Measurements from ENCODE around the gene ACSL6. TPM values are rescaled to one million over a fixed set of nuclear protein-coding genes. Genes with fewer than 3 reads are reported as not detected.

ACSL6 gene
- total RNA-seq, 1 experiment from 2014 or later = 1.4 TPM

DNA sequence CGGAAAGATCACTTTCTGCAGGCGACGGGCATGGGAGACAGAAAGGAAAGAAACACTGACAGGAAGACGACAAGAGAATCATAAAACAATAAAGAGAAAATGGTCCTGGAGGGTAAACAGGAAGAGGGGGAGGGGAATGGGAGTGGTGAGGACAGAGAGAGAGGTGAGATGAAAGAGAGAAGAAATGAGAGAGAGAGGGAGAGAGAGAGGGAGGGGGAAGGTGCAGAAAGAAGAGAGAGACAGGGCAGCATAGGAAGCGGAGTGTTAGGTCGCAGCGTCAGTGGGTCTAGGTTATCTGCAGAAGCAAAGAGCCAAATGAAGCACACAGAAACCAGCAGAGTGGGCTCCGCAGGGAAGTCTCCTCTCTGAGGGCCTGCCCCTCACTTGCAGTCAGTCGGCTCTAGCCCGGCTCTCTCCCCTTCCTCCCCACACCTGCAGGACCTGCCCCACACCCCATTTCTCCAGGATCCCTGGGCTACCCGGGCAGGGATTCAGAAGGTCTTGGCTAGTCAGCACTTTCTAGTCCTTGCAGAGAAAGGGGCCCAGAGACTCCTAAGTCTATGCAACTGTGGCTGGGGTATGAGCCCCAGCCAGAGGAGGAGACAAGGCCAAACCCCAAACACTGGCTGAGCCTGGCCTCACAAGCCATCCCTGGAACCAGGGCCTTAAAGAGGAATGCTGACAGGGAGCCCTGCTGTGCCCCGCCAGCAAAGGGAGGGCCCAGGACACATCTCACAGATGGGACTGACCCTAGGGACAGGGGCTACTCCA, 36.3 kb downstream of the ACSL6 start:
- H3K4me1 Mint-ChIP-seq (ENCODE audit: low read depth, unreplicated experiment) = peaks cover 7% of the 10 kb centered on the region
- CTCF ChIA-PET = no interaction called here
- no peaks in the 10 kb centered on the region for H3K9me3 Mint-ChIP-seq (ENCODE audit: unreplicated experiment)
- no peak overlapping the region for H3K27ac Mint-ChIP-seq (ENCODE audit: unreplicated experiment)
- POLR2A ChIA-PET = no interaction called here
- H3K36me3 Mint-ChIP-seq (ENCODE audit: insufficient read depth, unreplicated experiment) = no peaks in the 10 kb centered on the region
- no peak for DNase-seq
- peaks cover 4% of the 10 kb centered on the region for H3K27me3 Mint-ChIP-seq (ENCODE audit: insufficient read depth, unreplicated experiment)
- Histone ChIP-seq H3K4me1 (0 out of 2 replicates have a peak, but pooled peaks cover 3% of the 10 kb centered on the region), H3K27me3 (replicated peaks; ENCODE audit: control insufficient read depth, insufficient read depth, low read length) (no peaks in the 10 kb centered on the region), H3K9me3 (no peaks in the 10 kb centered on the region), H3K4me3 (ENCODE audit: low read depth, low read length) (no peak overlapping the region), H3K36me3 (ENCODE audit: control insufficient read depth, insufficient read depth, low read length) (no peaks in the 10 kb centered on the region)
- TF ChIP-seq, protein P1, sequence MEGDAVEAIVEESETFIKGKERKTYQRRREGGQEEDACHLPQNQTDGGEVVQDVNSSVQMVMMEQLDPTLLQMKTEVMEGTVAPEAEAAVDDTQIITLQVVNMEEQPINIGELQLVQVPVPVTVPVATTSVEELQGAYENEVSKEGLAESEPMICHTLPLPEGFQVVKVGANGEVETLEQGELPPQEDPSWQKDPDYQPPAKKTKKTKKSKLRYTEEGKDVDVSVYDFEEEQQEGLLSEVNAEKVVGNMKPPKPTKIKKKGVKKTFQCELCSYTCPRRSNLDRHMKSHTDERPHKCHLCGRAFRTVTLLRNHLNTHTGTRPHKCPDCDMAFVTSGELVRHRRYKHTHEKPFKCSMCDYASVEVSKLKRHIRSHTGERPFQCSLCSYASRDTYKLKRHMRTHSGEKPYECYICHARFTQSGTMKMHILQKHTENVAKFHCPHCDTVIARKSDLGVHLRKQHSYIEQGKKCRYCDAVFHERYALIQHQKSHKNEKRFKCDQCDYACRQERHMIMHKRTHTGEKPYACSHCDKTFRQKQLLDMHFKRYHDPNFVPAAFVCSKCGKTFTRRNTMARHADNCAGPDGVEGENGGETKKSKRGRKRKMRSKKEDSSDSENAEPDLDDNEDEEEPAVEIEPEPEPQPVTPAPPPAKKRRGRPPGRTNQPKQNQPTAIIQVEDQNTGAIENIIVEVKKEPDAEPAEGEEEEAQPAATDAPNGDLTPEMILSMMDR (IDR thresholded peaks at IDR 0.05; ENCODE audit: insufficient read depth in 1 of 2, low read depth in 1 of 2, low read length in 1 of 2, severe bottlenecking in 1 of 2, unreplicated experiment in 1 of 2) = no peak
- BruUV-seq (replicated peaks) = no TSS peak
- no peak overlapping the region for H3K4me3 Mint-ChIP-seq (ENCODE audit: unreplicated experiment)
- intact Hi-C loops (cut with micrococcal nuclease; ENCODE audit: unreplicated experiment) = no loop called here

DNA sequence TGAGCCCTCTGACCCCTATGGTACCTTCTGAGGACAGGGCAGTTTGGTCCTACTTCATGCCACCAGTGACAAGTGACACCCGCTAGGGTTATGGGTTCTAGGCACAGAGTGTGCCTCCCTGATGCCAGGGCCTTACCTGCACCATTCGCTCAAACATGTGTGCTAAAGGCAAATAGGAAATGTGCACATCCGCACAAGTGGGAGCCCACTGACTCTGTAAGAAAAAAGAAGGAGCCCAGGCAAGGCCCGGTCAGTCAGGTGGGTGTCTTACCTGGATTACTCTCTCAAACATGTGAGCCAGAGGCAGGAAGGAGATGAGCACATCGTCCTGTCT, 36.9 kb downstream of the ACSL6 start:
- no peaks in the 10 kb centered on the region for H3K9me3 ChIP-seq
- H3K9me3 Mint-ChIP-seq (ENCODE audit: unreplicated experiment) = no peaks in the 10 kb centered on the region
- ChIA-PET CTCF (no interaction called here), POLR2A (no interaction called here)
- H3K27me3 ChIP-seq (replicated peaks; ENCODE audit: control insufficient read depth, insufficient read depth, low read length) = no peaks in the 10 kb centered on the region
- H3K27me3 Mint-ChIP-seq (ENCODE audit: insufficient read depth, unreplicated experiment) = peaks cover 4% of the 10 kb centered on the region
- no peaks in the 10 kb centered on the region for H3K36me3 Mint-ChIP-seq (ENCODE audit: insufficient read depth, unreplicated experiment)
- TF ChIP-seq, protein P1 (IDR thresholded peaks at IDR 0.05; ENCODE audit: insufficient read depth in 1 of 2, low read depth in 1 of 2, low read length in 1 of 2, severe bottlenecking in 1 of 2, unreplicated experiment in 1 of 2) = no peak
- H3K36me3 ChIP-seq (ENCODE audit: control insufficient read depth, insufficient read depth, low read length) = no peaks in the 10 kb centered on the region
- H3K4me3 ChIP-seq (ENCODE audit: low read depth, low read length) = no peak overlapping the region
- no peak for DNase-seq
- peaks cover 7% of the 10 kb centered on the region for H3K4me1 Mint-ChIP-seq (ENCODE audit: low read depth, unreplicated experiment)
- H3K4me3 Mint-ChIP-seq (ENCODE audit: unreplicated experiment) = no peak overlapping the region
- no TSS peak for BruUV-seq (replicated peaks)
- H3K4me1 ChIP-seq = 0 out of 2 replicates have a peak, but pooled peaks cover 3% of the 10 kb centered on the region
- no peak overlapping the region for H3K27ac Mint-ChIP-seq (ENCODE audit: unreplicated experiment)
- intact Hi-C loops (cut with micrococcal nuclease; ENCODE audit: unreplicated experiment) = no loop called here

DNA sequence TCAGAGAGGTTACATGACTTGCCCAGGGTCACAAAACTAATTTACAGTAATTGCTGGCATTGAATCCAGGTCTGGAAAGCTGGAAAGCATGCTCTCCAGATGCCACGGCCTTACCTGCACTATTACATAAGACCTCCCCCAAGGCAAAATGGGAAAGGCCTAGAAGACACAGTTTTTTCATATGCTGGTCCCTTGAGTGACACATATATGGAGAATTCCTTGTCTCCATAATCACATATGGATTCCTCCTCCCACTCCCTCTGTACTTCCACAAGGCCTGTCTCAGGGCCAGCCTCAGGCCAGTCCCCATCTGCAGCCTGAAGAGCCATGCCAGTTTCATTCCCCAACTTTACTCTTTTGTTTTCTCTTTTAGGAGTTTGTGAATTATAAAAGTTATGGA, 37.4 kb downstream of the ACSL6 start:
- no peaks in the 10 kb centered on the region for H3K36me3 Mint-ChIP-seq (ENCODE audit: insufficient read depth, unreplicated experiment)
- H3K9me3 ChIP-seq = no peaks in the 10 kb centered on the region
- H3K4me3 Mint-ChIP-seq (ENCODE audit: unreplicated experiment) = no peak overlapping the region
- H3K9me3 Mint-ChIP-seq (ENCODE audit: unreplicated experiment) = no peaks in the 10 kb centered on the region
- POLR2A ChIA-PET = no interaction called here
- no peak for DNase-seq
- BruUV-seq (replicated peaks) = no TSS peak
- H3K27ac Mint-ChIP-seq (ENCODE audit: unreplicated experiment) = no peak overlapping the region
- H3K27me3 Mint-ChIP-seq (ENCODE audit: insufficient read depth, unreplicated experiment) = peaks cover 4% of the 10 kb centered on the region
- TF ChIP-seq, protein P1 (IDR thresholded peaks at IDR 0.05; ENCODE audit: insufficient read depth in 1 of 2, low read depth in 1 of 2, low read length in 1 of 2, severe bottlenecking in 1 of 2, unreplicated experiment in 1 of 2) = no peak
- CTCF ChIA-PET = no interaction called here
- 0 out of 2 replicates have a peak, but pooled peaks cover 3% of the 10 kb centered on the region for H3K4me1 ChIP-seq
- H3K4me1 Mint-ChIP-seq (ENCODE audit: low read depth, unreplicated experiment) = peaks cover 7% of the 10 kb centered on the region
- no peaks in the 10 kb centered on the region for H3K27me3 ChIP-seq (replicated peaks; ENCODE audit: control insufficient read depth, insufficient read depth, low read length)
- intact Hi-C loops (cut with micrococcal nuclease; ENCODE audit: unreplicated experiment) = no loop called here
- H3K4me3 ChIP-seq (ENCODE audit: low read depth, low read length) = no peak overlapping the region
- no peaks in the 10 kb centered on the region for H3K36me3 ChIP-seq (ENCODE audit: control insufficient read depth, insufficient read depth, low read length)
